B cell (primary cell): ENCODE measurements around the gene PIP. TPM values are rescaled to one million over a fixed set of nuclear protein-coding genes. Genes with fewer than 3 reads are reported as not detected.

ENCODE experiments used
- ATAC-seq: fragments of 200-7000 bp; cut with Tn5 transposase; one replicate; pipeline ENCODE4 v1.10.0; 2021; ENCODE audit warnings: low read depth, mild to moderate bottlenecking, moderate number of reproducible peaks, moderate library complexity
- CTCF ChIA-PET: fragments of 350-600 bp; sonication (Branson Sonifier 250); formaldehyde crosslinking; loops from one replicate; lab custom pipeline; 2021; ENCODE audit warnings: antibody characterized with exemption, inconsistent platforms; lab: Charles Lee
- POLR2A ChIA-PET: fragments of 350-600 bp; sonication (Branson Sonifier 250); formaldehyde crosslinking; loops from one replicate; lab custom pipeline; 2021; ENCODE audit warnings: antibody characterized with exemption; lab: Charles Lee
- DNase-seq: peaks from one replicate; pipeline ENCODE4 v3.0.0; 2013
- H2AFZ ChIP-seq: 2 replicates; pipeline ENCODE4 v1.6.1; 2012; ENCODE audit warnings: mild to moderate bottlenecking, low read depth, low read length; ENCODE audit not compliant: insufficient read depth, poor library complexity, severe bottlenecking
- H3K27ac ChIP-seq, 2 donors: 1 replicate in 1 of 2; 2 replicates in 1 of 2; pipeline ENCODE4 v1.5.1; 2012 to 2013; ENCODE audit warnings: low read length in 2 of 2, mild to moderate bottlenecking in 2 of 2, moderate library complexity in 1 of 2
- H3K27me3 ChIP-seq, 4 experiments: fragments of 200-600 bp in 1 of 4; sonication (generic) in 1 of 4; replicated peaks in 1 of 4; 1 replicate in 2 of 4; 2 replicates in 2 of 4; pipeline versions ENCODE4 v1.6.1 to v1.7.0; 2013 to 2016; ENCODE audit warnings: low read length in 3 of 4, mild to moderate bottlenecking in 2 of 4, mixed read lengths in 1 of 4, moderate library complexity in 1 of 4; ENCODE audit not compliant: insufficient read depth in 4 of 4, control insufficient read depth in 3 of 4; ENCODE audit errors: control extremely low read depth in 1 of 4
- H3K36me3 ChIP-seq, 2 experiments: replicated peaks in 1 of 2; 1 replicate in 1 of 2; 2 replicates in 1 of 2; pipeline versions ENCODE4 v1.6.1 to v1.7.1; 2013; ENCODE audit warnings: low read length in 1 of 2; ENCODE audit not compliant: insufficient read depth in 2 of 2, control insufficient read depth in 1 of 2; ENCODE audit errors: control extremely low read depth in 1 of 2, extremely low read depth in 1 of 2
- H3K4me1 ChIP-seq, 2 donors: fragments of 200-600 bp in 1 of 2; sonication (generic) in 1 of 2; 1 replicate in 1 of 2; 2 replicates in 1 of 2; pipeline versions ENCODE4 v1.5.1 to v1.6.1; 2013 to 2017; ENCODE audit warnings: low read length in 2 of 2; ENCODE audit not compliant: control insufficient read depth in 2 of 2, insufficient read depth in 2 of 2
- H3K4me2 ChIP-seq: replicated peaks from 2 replicates; pipeline ENCODE3; 2012; ENCODE audit warnings: mild to moderate bottlenecking, low read depth, low read length; ENCODE audit not compliant: poor library complexity, severe bottlenecking
- H3K4me3 ChIP-seq, 5 experiments: fragments of 200-600 bp in 1 of 5; sonication (generic) in 1 of 5; 1 replicate in 3 of 5; 2 replicates in 2 of 5; pipeline versions ENCODE4 v1.5.1 to v1.7.0; 2011 to 2016; ENCODE audit warnings: low read length in 4 of 5, mild to moderate bottlenecking in 4 of 5, low read depth in 2 of 5, control low read depth in 1 of 5, moderate library complexity in 1 of 5; ENCODE audit not compliant: insufficient read depth in 1 of 5; ENCODE audit errors: control extremely low read depth in 1 of 5, extremely low read depth in 1 of 5
- H3K79me2 ChIP-seq: fragments of 200-600 bp; sonication (generic); one replicate; pipeline ENCODE4 v1.6.0; 2016; ENCODE audit warnings: low read length; ENCODE audit not compliant: control insufficient read depth, insufficient read depth
- H3K9ac ChIP-seq: fragments of 200-600 bp; sonication (generic); 2 replicates; pipeline ENCODE4 v1.6.1; 2017; ENCODE audit warnings: mild to moderate bottlenecking, low read length, moderate library complexity
- H3K9me3 ChIP-seq, 3 donors: one replicate each; pipeline versions ENCODE4 v1.6.1 to v1.7.1; 2013; ENCODE audit warnings: low read length in 2 of 3; ENCODE audit not compliant: control insufficient read depth in 2 of 3, insufficient read depth in 1 of 3; ENCODE audit errors: control extremely low read depth in 1 of 3
- H4K20me1 ChIP-seq: 2 replicates; pipeline ENCODE4 v1.6.0; 2012; ENCODE audit warnings: mild to moderate bottlenecking, low read length; ENCODE audit not compliant: insufficient read depth, control insufficient read depth, poor library complexity, severe bottlenecking
- H3K27ac Mint-ChIP-seq: one replicate; pipeline ENCODE4 v1.8.0; 2021; ENCODE audit warnings: mixed read lengths
- H3K27me3 Mint-ChIP-seq: one replicate; pipeline ENCODE4 v1.8.0; 2021; ENCODE audit warnings: mixed read lengths
- H3K4me1 Mint-ChIP-seq: one replicate; pipeline ENCODE4 v1.8.0; 2021; ENCODE audit warnings: mixed read lengths
- H3K4me3 Mint-ChIP-seq: one replicate; pipeline ENCODE4 v1.8.0; 2021; ENCODE audit warnings: mixed read lengths
- H3K9me3 Mint-ChIP-seq: one replicate; pipeline ENCODE4 v1.8.0; 2022; ENCODE audit warnings: mixed read lengths; ENCODE audit not compliant: insufficient read depth
- CTCF ChIP-seq: fragments of 200-600 bp; IDR thresholded peaks from one replicate; pipeline ENCODE4 v1.8.0; 2022; ENCODE audit warnings: antibody characterized with exemption, mild to moderate bottlenecking
- EZH2 ChIP-seq: IDR thresholded peaks from 2 replicates; pipeline ENCODE4 v1.6.1; 2012; ENCODE audit warnings: borderline replicate concordance, low read depth, mild to moderate bottlenecking, moderate library complexity, low read length; ENCODE audit not compliant: insufficient read depth, poor library complexity, severe bottlenecking
- intact Hi-C: fragments of 100-400 bp; cut with micrococcal nuclease; formaldehyde crosslinking; loops from one replicate; pipeline ENCODE4 v1.10.0; 2022
- polyA plus RNA-seq: library from polyadenylated mRNA; depleted of rRNA; stranded (reverse); fragments of >200 nt; gene quantifications from 2 replicates; pipeline ENCODE4 v1.2.3, GENCODE V29; 2012
- total RNA-seq, 2 donors: library from RNA; stranded (reverse); fragments of 120-200 nt in 1 of 2; gene quantifications; 1 replicate in 1 of 2; 2 replicates in 1 of 2; pipeline versions ENCODE4 v1.2.3 to v1.2.4, GENCODE V29; 2013 to 2022

The PIP gene
- total and polyA plus RNA-seq, 2 donors (not counting 1 experiment from before 2014, with no cell fraction given) = not detected

- peaks cover 8 to 17% of the 10 kb centered on the region in 2 donors for H3K4me1 ChIP-seq
- Mint-ChIP-seq H3K27ac (no peak overlapping the region), H3K27me3 (no peaks in the 10 kb centered on the region), H3K9me3 (peaks cover 4% of the 10 kb centered on the region), H3K4me1 (peaks cover 33% of the 10 kb centered on the region), H3K4me3 (no peak overlapping the region)
- H3K9ac ChIP-seq = no peak overlapping the region
- ChIA-PET CTCF (no interaction called here), POLR2A (no interaction called here)
- H2AFZ ChIP-seq = no peak overlapping the region
- no peak for DNase-seq
- H3K4me2 ChIP-seq = no peak overlapping the region
- no peaks in the 10 kb centered on the region for H3K79me2 ChIP-seq
- H3K27me3 ChIP-seq = no peaks in the 10 kb centered on the region
- intact Hi-C loops = no loop called here
- H3K4me3 ChIP-seq = no peak overlapping the region
- no peak overlapping the region for H3K27ac ChIP-seq
- H3K9me3 ChIP-seq = peaks cover 0 to 11% (median 0%) of the 10 kb centered on the region in 3 donors
- no peak for TF ChIP-seq EZH2
- no peak for ATAC-seq
- no peaks in the 10 kb centered on the region for H4K20me1 ChIP-seq
- no peaks in the 10 kb centered on the region for H3K36me3 ChIP-seq
Observed at GRCh38 chr7:143129477-143129876, 2.4 kb upstream of the PIP start.

- peaks cover 0 to 2% (median 0%) of the 10 kb centered on the region in 3 donors for H3K9me3 ChIP-seq
- no peak overlapping the region for H2AFZ ChIP-seq
- POLR2A ChIA-PET = no interaction called here
- peaks cover 2% of the 10 kb centered on the region for H3K9me3 Mint-ChIP-seq
- no peak overlapping the region for H3K4me2 ChIP-seq
- CTCF ChIA-PET = no interaction called here
- no peak overlapping the region for H3K27ac Mint-ChIP-seq
- no peaks in the 10 kb centered on the region for H3K79me2 ChIP-seq
- no peaks in the 10 kb centered on the region for H3K27me3 Mint-ChIP-seq
- H3K27ac ChIP-seq = no peak overlapping the region
- no peaks in the 10 kb centered on the region for H4K20me1 ChIP-seq
- no peak for DNase-seq
- H3K4me1 Mint-ChIP-seq = peaks cover 31% of the 10 kb centered on the region
- H3K4me3 ChIP-seq = no peak overlapping the region
- peaks cover 8 to 15% of the 10 kb centered on the region in 2 donors for H3K4me1 ChIP-seq
- intact Hi-C loops = no loop called here
- no peaks in the 10 kb centered on the region for H3K27me3 ChIP-seq
- TF ChIP-seq EZH2 = no peak
- no peak for TF ChIP-seq CTCF
- ATAC-seq = no peak
- no peak overlapping the region for H3K4me3 Mint-ChIP-seq
- no peak overlapping the region for H3K9ac ChIP-seq
- no peaks in the 10 kb centered on the region for H3K36me3 ChIP-seq
Observed at GRCh38 chr7:143130541-143130940, 1.3 kb upstream of the PIP start.
